ENCODE data around the gene STOML2. TPM values are rescaled to one million over a fixed set of nuclear protein-coding genes. Genes with fewer than 3 reads are reported as not detected.
"Not testable (repeated sequence)": the region's sequence is repeated elsewhere in the genome, so short reads cannot be mapped to it uniquely, and the experiment has no call there.

STOML2 gene
- 250 and 261 TPM in 2 replicates for total RNA-seq

- Mint-ChIP-seq H3K4me1 (ENCODE audit: low read depth) (peaks cover 28% of the 10 kb centered on the region), H3K4me3 (peak within 1 kb of the TSS; percentile 87), H3K27me3 (ENCODE audit: insufficient read depth) (no peaks in the 10 kb centered on the region), H3K36me3 (ENCODE audit: low read depth) (peaks cover 44% of the 10 kb centered on the region), H3K9me3 (no peaks in the 10 kb centered on the region), H3K27ac (peak within 1 kb of the TSS; percentile 88)
- DNase-seq (ENCODE audit: low spot score) = peak; percentile 89
- intact Hi-C loops (cut with micrococcal nuclease) = loop anchor here (1.0 kb wide), 5 partner anchors 8 to 31 kb away; partner anchors contain the start of gene VCP
These were observed at the start of gene STOML2 for GRCh38 chr9:35102769-35103659. Gene STOML2, minus strand, starts transcription at chr9:35103131. Its CDS starts 37 bp downstream, at chr9:35103094.

- H3K4me1 Mint-ChIP-seq (ENCODE audit: low read depth); intact Hi-C loops (cut with micrococcal nuclease); DNase-seq (ENCODE audit: low spot score): not testable (repeated sequence)
These were observed 45.1 kb upstream of the STOML2 start for GRCh38 chr9:35147941-35148563.

DNA sequence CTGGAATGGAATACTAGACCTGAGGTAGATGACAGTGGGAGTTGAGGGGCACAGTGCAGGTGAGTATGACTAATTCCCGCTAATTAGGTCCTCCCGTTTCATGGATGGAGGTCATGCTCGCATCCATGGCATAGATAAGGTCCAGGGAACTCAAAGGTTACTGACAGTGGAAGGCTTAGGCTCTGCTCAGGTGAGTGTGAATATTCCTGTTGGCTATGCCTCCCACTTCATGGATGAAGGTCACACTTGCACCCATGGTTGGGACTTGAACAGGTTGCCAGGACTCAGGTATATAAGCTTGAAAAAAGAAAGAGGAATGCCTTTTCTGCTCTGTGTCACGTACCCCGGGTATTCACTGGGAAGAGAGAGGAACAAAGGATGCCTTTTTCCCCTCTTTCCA, 39.1 kb upstream of the STOML2 start:
- Mint-ChIP-seq H3K27ac (no peak overlapping the region), H3K36me3 (ENCODE audit: low read depth) (no peaks in the 10 kb centered on the region), H3K27me3 (ENCODE audit: insufficient read depth) (no peaks in the 10 kb centered on the region), H3K9me3 (peaks cover 22% of the 10 kb centered on the region), H3K4me1 (ENCODE audit: low read depth) (no peaks in the 10 kb centered on the region), H3K4me3 (no peak overlapping the region)
- DNase-seq (ENCODE audit: low spot score) = no peak
- intact Hi-C loops (cut with micrococcal nuclease) = no loop called here

More at GRCh38 chr9:35147941-35148563, 45.1 kb upstream of the STOML2 start:
- not testable (repeated sequence) for H3K4me3 Mint-ChIP-seq; H3K36me3 Mint-ChIP-seq (ENCODE audit: low read depth); H3K27ac Mint-ChIP-seq; H3K27me3 Mint-ChIP-seq (ENCODE audit: insufficient read depth)
- peaks cover 39% of the 10 kb centered on the region for H3K9me3 Mint-ChIP-seq

GRCh38 chr9:35140093-35140492, 37.2 kb upstream of the STOML2 start:
- intact Hi-C loops (cut with micrococcal nuclease) = no loop called here
- no peak for DNase-seq (ENCODE audit: low spot score)
- Mint-ChIP-seq H3K27ac (no peak overlapping the region), H3K9me3 (peaks cover 20% of the 10 kb centered on the region), H3K4me1 (ENCODE audit: low read depth) (no peaks in the 10 kb centered on the region), H3K4me3 (no peak overlapping the region), H3K36me3 (ENCODE audit: low read depth) (no peaks in the 10 kb centered on the region), H3K27me3 (ENCODE audit: insufficient read depth) (no peaks in the 10 kb centered on the region)

DNA sequence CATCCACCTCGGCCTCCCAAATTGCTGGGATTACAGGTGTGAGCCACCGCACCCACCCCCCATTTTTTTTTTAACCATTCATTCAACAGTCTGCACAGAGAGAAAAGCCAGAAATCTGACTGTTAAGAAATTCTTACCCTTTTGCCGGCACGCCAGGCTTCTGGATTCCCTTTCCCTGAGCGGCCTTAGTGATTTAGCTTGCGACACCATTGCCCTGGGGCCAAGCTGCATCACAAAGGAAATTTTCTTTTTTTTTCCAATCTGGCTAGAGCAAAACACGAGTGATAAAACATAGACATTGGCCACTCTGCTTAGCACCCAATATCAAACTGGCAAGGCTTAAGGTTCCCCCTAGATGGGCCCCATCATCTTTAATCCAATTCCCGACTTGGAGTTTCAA, 33.9 kb upstream of the STOML2 start:
- Mint-ChIP-seq H3K9me3 (peaks cover 10% of the 10 kb centered on the region), H3K4me3 (no peak overlapping the region), H3K36me3 (ENCODE audit: low read depth) (no peaks in the 10 kb centered on the region), H3K27ac (no peak overlapping the region), H3K4me1 (ENCODE audit: low read depth) (no peaks in the 10 kb centered on the region), H3K27me3 (ENCODE audit: insufficient read depth) (no peaks in the 10 kb centered on the region)
- intact Hi-C loops (cut with micrococcal nuclease) = no loop called here
- no peak for DNase-seq (ENCODE audit: low spot score)

- no peaks in the 10 kb centered on the region for H3K27me3 Mint-ChIP-seq (ENCODE audit: insufficient read depth)
- no peaks in the 10 kb centered on the region for H3K36me3 Mint-ChIP-seq (ENCODE audit: low read depth)
These were observed 33.1 kb upstream of the STOML2 start for GRCh38 chr9:35135988-35136387.

DNA sequence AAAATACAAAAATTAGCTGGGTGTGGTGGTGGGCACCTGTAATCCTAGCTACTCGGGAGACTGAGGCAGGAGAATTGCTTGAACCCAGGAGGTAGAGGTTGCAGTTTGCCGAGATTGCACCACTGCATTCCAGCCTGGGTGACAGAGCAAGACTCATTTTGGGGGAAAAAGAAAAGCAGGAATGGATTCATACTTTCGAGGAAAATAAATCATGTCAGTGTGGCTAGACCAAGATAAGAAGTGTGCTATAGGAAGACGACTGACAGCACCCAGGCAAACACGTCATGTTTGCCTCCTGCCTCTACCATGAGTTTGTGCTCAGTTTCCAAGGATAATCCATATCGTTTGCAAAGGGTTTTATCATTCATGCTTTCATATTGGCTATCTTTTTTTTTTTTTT, 32.0 kb upstream of the STOML2 start:
- H3K4me3 Mint-ChIP-seq = no peak overlapping the region
- no peak overlapping the region for H3K27ac Mint-ChIP-seq
- intact Hi-C loops (cut with micrococcal nuclease) = no loop called here
- no peaks in the 10 kb centered on the region for H3K4me1 Mint-ChIP-seq (ENCODE audit: low read depth)
- DNase-seq (ENCODE audit: low spot score) = no peak
- H3K36me3 Mint-ChIP-seq (ENCODE audit: low read depth) = no peaks in the 10 kb centered on the region
- H3K9me3 Mint-ChIP-seq = no peaks in the 10 kb centered on the region
- H3K27me3 Mint-ChIP-seq (ENCODE audit: insufficient read depth) = no peaks in the 10 kb centered on the region

More at GRCh38 chr9:35135988-35136387, 33.1 kb upstream of the STOML2 start:
- Mint-ChIP-seq H3K4me3 (no peak overlapping the region), H3K4me1 (ENCODE audit: low read depth) (no peaks in the 10 kb centered on the region), H3K27ac (no peak overlapping the region), H3K9me3 (peaks cover 10% of the 10 kb centered on the region)
- no peak for DNase-seq (ENCODE audit: low spot score)
- intact Hi-C loops (cut with micrococcal nuclease) = no loop called here

- no peaks in the 10 kb centered on the region for H3K9me3 Mint-ChIP-seq
- peak; percentile 83 for DNase-seq (ENCODE audit: low spot score)
- H3K4me3 Mint-ChIP-seq = peak overlapping the region; percentile 94
- H3K27me3 Mint-ChIP-seq (ENCODE audit: insufficient read depth) = peaks cover 4% of the 10 kb centered on the region
- H3K36me3 Mint-ChIP-seq (ENCODE audit: low read depth) = peaks cover 5% of the 10 kb centered on the region
- intact Hi-C loops (cut with micrococcal nuclease) = loop anchor here (1.0 to 10.0 kb wide), 16 partner anchors 14 to 1138 kb away; partner anchors contain the start of genes ENHO, FAM221B, FANCG and GNE
- H3K4me1 Mint-ChIP-seq (ENCODE audit: low read depth) = peaks cover 45% of the 10 kb centered on the region
- H3K27ac Mint-ChIP-seq = peak overlapping the region; percentile 93
These were observed 14.1 kb upstream of the STOML2 start for GRCh38 chr9:35116898-35117551.

DNA sequence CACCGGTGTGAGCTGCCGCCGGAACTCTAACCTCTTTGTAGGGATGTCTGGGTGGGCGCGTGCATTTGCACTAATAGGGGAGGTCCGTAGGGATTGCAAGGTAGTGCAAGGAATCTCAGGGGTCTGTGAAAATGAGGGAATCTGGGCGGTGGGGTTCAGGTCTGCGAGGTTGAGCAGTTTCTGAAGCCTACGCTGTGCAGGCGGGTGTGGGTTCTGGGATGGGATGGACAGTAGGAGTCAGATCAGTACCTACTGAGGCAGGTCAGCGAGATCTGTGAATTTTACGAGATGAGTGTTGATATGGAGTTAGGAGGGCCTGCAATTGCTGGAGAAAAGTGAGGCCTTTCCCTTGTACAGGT, 13.6 kb upstream of the STOML2 start:
- no peak for DNase-seq (ENCODE audit: low spot score)
- Mint-ChIP-seq H3K27ac (peak overlapping the region; percentile 93), H3K4me3 (peak overlapping the region; percentile 94), H3K4me1 (ENCODE audit: low read depth) (peaks cover 50% of the 10 kb centered on the region), H3K9me3 (no peaks in the 10 kb centered on the region), H3K27me3 (ENCODE audit: insufficient read depth) (peaks cover 4% of the 10 kb centered on the region), H3K36me3 (ENCODE audit: low read depth) (peaks cover 5% of the 10 kb centered on the region)
- intact Hi-C loops (cut with micrococcal nuclease) = loop anchor here (1.0 to 10.0 kb wide), 16 partner anchors 13 to 1138 kb away; partner anchors contain the start of genes ENHO, FAM221B, FANCG and GNE

GRCh38 chr9:35115680-35116538, 13.0 kb upstream of the STOML2 start, which contains the start of gene ATOSB:
Gene ATOSB, minus strand, starts transcription at chr9:35115862. Its CDS starts 7,588 bp downstream, at chr9:35108274.
- peak within 1 kb of the TSS; percentile 93 for H3K27ac Mint-ChIP-seq
- H3K27me3 Mint-ChIP-seq (ENCODE audit: insufficient read depth) = peaks cover 4% of the 10 kb centered on the region
- intact Hi-C loops (cut with micrococcal nuclease) = loop anchor here (1.0 to 10.0 kb wide), 18 partner anchors 13 to 1139 kb away; partner anchors contain the start of genes CREB3, ENHO, FAM221B and FANCG
- H3K4me1 Mint-ChIP-seq (ENCODE audit: low read depth) = peaks cover 51% of the 10 kb centered on the region
- peak within 1 kb of the TSS; percentile 94 for H3K4me3 Mint-ChIP-seq
- no peaks in the 10 kb centered on the region for H3K9me3 Mint-ChIP-seq
- H3K36me3 Mint-ChIP-seq (ENCODE audit: low read depth) = peaks cover 5% of the 10 kb centered on the region
- peak; percentile 89 for DNase-seq (ENCODE audit: low spot score)

DNA sequence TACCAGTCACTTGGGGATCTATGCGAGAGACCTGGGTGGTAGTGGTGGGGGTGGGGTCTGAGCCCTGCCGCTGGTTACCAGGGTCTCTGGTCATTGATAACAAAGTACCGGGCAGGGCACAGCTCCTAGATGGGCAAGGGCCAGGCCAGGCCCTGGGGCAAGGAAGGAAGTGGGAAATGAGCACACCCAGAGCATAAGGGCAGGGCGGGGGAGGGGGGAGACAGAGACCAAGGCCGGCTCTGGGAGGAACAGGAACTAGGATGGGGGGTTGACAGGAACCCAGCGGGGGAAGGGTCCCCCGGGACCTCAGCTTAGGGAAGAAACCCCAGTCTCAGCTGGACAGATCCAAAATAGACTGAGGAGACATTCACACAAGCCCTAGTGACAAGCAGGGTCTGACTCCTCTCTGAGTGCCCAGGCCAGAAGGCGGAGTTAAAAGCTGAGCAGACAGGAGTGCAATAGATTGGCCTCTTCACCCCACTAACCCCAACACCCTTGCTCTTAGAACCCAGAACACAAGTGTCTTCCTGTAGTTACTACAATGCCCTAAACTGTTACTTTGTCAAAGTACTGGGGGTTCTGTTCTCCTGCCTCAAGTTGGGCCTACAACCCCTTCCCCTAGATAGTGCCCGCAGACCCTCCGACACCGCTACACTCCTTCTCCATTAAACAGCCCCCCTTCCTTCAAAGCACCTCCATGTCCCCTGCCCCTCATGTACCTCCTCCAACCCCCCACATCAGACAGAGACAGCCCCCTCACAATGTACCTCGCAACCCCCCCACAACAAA, 12.1 kb upstream of the STOML2 start:
- peaks cover 59% of the 10 kb centered on the region for H3K4me1 Mint-ChIP-seq (ENCODE audit: low read depth)
- peak; percentile 44 for DNase-seq (ENCODE audit: low spot score)
- H3K36me3 Mint-ChIP-seq (ENCODE audit: low read depth) = peaks cover 5% of the 10 kb centered on the region
- peaks cover 4% of the 10 kb centered on the region for H3K27me3 Mint-ChIP-seq (ENCODE audit: insufficient read depth)
- peak overlapping the region; percentile 94 for H3K4me3 Mint-ChIP-seq
- intact Hi-C loops (cut with micrococcal nuclease) = loop anchor here (1.0 to 10.0 kb wide), 10 partner anchors 162 to 1140 kb away; partner anchors contain the start of genes CREB3, ENHO, FAM221B and GBA2
- H3K9me3 Mint-ChIP-seq = no peaks in the 10 kb centered on the region
- peak overlapping the region; percentile 93 for H3K27ac Mint-ChIP-seq

All from activated T-helper 1 cell treated with anti-CD3 and anti-CD28 coated beads, Interleukin-12 subunit alpha, Interleukin-12 subunit beta, Interleukin-2, Interleukin-4 antibody, amounts not matched to agents 30 ng/mL and 10 ng/mL and 1 ng/mL, durations not matched to agents 14 hours and 24 hours and 36 hours (primary cell).